ENCODE data around the gene CLEC17A.
"Not testable (repeated sequence)": the region's sequence is repeated elsewhere in the genome, so short reads cannot be mapped to it uniquely, and the experiment has no call there.

Gene CLEC17A

DNA sequence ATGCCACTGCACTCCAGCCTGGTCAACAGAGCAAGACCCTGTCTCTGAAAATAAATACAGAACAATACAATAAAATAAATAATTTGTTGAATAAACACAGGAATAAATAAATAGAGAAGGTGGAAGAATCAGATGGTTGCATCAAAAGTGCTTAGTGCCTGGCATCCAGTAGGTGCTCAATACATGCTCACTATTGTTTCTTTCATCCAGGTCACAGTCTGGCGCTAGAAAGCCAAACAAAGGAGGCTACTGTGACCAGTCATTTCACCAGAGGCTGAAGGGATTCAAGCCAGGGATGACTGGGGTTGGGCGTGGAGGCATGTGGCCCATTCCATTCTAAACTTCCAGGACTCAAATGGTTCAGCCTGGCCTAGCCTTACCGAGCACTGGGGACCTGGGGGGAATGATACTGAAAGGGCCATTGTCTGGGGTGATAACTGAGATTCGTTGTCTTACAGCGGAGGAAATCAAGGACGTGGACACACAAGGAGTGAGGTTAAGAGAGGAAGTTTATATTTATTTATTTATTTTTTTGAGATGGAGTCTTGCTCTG lies 7.4 kb upstream of the CLEC17A start:
- no peak for DNase-seq (ENCODE audit: low spot score)
- no peak overlapping the region for H3K4me3 ChIP-seq
- no peak overlapping the region for H3K27ac ChIP-seq
- TF ChIP-seq, protein P1, sequence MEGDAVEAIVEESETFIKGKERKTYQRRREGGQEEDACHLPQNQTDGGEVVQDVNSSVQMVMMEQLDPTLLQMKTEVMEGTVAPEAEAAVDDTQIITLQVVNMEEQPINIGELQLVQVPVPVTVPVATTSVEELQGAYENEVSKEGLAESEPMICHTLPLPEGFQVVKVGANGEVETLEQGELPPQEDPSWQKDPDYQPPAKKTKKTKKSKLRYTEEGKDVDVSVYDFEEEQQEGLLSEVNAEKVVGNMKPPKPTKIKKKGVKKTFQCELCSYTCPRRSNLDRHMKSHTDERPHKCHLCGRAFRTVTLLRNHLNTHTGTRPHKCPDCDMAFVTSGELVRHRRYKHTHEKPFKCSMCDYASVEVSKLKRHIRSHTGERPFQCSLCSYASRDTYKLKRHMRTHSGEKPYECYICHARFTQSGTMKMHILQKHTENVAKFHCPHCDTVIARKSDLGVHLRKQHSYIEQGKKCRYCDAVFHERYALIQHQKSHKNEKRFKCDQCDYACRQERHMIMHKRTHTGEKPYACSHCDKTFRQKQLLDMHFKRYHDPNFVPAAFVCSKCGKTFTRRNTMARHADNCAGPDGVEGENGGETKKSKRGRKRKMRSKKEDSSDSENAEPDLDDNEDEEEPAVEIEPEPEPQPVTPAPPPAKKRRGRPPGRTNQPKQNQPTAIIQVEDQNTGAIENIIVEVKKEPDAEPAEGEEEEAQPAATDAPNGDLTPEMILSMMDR (IDR thresholded peaks at IDR 0.05) = no peak

DNA sequence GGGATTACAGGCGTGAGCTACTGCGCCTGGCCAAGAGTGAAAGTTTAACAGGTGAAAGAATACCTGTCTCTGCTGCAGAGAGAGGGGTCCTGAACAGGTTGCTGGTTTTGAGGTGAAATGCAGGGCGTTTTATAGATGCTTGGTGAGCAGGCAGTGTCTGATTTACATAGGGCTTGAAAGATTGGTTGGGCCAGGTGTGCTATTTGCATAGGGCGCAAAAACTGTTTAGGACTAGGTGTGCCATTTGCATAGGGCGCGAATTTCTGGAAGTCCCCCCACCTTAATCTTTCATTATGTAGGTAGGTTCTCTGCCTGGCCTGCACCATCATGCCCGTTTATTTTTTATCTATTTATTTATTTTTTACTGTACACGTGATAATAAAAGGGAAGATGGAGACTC lies 6.5 kb upstream of the CLEC17A start:
- H3K27ac ChIP-seq = no peak overlapping the region
- H3K4me3 ChIP-seq = no peak overlapping the region
- DNase-seq (ENCODE audit: low spot score) = no peak
- TF ChIP-seq, protein P1 (IDR thresholded peaks at IDR 0.05) = no peak

DNA sequence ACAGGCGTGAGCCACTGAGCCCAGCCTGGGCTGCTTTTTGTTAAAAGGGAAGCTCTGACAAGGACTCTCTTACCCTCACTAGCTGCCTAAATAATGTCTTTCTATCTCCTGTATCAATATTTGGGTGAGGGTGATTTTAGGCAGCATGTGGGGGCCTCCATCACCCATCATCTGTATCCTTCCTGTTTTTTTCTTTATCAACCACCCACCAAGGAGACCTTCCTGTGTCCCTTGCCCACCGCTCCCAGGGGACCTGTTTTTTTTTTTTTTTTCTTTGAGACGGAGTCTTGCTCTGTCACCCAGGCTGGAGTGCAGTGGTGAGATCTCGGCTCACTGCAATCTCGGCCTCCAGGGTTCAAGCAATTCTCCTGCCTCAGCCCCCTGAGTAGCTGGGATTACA lies 5.6 kb upstream of the CLEC17A start:
- no peak for DNase-seq (ENCODE audit: low spot score)
- Histone ChIP-seq H3K27ac (no peak overlapping the region), H3K4me3 (no peak overlapping the region)
- TF ChIP-seq, protein P1 (IDR thresholded peaks at IDR 0.05) = no peak

DNA sequence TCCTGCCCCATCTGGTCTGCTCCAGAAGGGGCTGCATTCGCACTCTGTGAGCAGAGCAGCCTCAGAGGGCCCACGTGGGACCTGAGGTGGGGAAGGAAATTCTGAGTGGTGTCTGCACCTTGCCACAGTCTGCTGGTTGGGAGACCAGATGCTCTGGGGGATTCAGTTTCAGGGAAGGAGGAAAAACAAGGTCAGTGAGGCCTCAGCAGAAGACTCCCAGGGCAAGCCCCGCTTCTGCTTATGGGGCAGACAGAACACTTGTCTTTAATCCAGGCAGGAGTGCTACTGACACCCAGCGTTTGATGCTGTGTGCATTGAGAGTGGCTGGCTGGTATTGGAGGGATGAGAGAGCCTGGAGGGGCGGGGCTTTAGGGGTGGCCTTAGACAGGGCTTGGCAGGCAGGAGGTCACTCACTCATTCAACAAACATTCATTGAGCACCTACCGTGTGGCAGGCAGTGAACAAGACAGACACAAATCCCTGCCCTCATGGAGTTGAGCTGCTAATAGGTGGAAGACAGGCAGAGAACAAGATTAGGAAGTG lies 4.9 kb upstream of the CLEC17A start:
- no peak for DNase-seq (ENCODE audit: low spot score)
- no peak overlapping the region for H3K4me3 ChIP-seq
- H3K27ac ChIP-seq = no peak overlapping the region
- TF ChIP-seq, protein P1 (IDR thresholded peaks at IDR 0.05) = no peak

DNA sequence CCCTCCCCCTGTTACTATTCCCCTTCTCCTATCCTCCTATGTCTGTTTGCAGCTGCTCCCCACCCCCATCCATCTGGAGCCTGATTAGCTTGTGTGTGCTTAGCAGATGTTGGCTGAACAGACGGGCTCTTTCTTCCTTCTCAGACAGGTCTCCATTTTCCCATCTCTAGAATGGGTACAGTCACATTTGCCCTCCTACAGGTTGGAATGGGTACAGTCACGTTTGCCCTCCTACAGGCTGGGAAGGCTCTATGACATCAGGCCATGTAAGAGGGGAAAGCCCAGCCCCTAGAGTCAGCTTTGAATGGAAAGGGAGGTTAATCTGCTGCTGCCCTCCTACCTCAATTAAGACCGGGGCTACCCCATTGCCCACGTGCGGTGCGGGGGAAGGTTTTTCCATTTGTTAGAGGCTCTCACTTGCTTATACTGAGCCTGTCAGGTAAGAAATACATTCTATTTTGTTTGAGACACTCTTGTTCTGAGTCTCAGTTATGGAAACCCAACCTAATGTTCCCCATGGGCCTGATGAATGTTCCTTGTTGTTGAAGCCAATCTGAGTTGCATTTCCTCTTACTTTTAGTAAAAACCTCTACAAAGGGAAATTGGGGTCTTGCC lies 2.2 kb upstream of the CLEC17A start:
- DNase-seq (ENCODE audit: low spot score) = no peak
- TF ChIP-seq, protein P1 (IDR thresholded peaks at IDR 0.05) = no peak
- no peak overlapping the region for H3K27ac ChIP-seq

DNA sequence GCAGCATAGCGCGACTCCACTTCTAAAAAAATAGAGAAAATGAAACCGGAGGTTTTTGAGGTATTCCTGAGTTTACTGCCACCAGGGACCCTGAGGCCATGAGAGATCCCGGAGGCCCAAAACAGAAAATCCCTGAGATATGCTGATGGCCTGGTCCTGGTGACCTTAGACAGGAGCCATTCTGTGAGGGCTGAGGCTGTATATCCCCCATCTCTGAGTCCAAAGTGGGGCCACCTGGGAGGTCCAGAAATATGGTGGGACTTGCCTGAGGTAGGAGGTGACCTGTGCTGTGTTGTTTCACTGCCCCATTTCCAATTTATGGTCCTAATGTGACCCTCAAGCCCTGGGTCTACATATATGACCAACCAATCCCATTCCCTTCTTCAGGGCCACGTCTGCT lies 1.5 kb downstream of the CLEC17A start:
- not testable (repeated sequence) for H3K27ac ChIP-seq; DNase-seq (ENCODE audit: low spot score); H3K4me3 ChIP-seq

More for the DNA sequence above, 2.2 kb upstream of the CLEC17A start:
- no peak overlapping the region for H3K4me3 ChIP-seq

DNA sequence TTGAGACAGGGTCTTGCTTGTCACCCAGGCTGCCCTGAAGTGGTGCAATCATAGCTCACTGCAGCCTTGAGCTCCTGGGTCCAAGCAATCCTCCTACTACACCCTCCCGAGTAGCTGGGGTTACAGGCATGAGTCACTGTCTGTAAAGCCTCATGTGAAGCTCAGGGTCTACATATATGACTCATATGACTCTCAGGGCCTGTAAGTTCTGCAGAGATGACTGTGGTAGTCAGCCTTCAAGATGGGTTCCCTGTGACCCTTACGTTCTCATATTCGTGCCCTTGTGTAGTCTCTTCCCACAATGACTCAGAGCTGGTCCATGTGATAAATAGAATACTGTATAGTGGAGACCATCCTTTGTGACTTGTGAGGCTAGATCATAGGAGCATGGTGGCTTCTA lies 2.3 kb downstream of the CLEC17A start:
- not testable (repeated sequence) for H3K4me3 ChIP-seq; DNase-seq (ENCODE audit: low spot score); H3K27ac ChIP-seq

DNA sequence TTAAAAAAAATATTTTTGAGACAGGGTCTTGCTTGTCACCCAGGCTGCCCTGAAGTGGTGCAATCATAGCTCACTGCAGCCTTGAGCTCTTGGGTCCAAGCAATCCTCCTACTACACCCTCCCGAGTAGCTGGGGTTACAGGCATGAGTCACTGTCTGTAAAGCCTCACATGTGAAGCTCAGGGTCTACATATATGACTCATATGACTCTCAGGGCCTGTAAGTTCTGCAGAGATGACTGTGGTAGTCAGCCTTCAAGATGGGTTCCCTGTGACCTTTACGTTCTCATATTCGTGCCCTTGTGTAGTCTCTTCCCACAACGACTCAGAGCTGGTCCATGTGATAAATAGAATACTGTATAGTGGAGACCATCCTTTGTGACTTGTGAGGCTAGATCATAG lies 6.5 kb downstream of the CLEC17A start:
- H3K27ac ChIP-seq; DNase-seq (ENCODE audit: low spot score); H3K4me3 ChIP-seq: not testable (repeated sequence)
